Mucosa of descending colon (tissue), 3 donors: ENCODE results near the gene KCNAB2. TPM values are rescaled to one million over a fixed set of nuclear protein-coding genes. Genes with fewer than 3 reads are reported as not detected.

ENCODE experiments used
- ATAC-seq: fragments of 200-7000 bp; cut with Tn5 transposase; one replicate; pipeline ENCODE4 v1.9.1; 2020; ENCODE audit warnings: mild to moderate bottlenecking, moderate library complexity
- DNase-seq, 3 donors: peaks; one replicate each; pipeline ENCODE4 v3.0.0-alpha.2; 2020
- H3K36me3 ChIP-seq: fragments of 200-600 bp; one replicate; pipeline ENCODE4 v1.8.0; 2021; ENCODE audit warnings: low read depth, mild to moderate bottlenecking
- H3K4me1 ChIP-seq: fragments of 200-600 bp; one replicate; pipeline ENCODE4 v1.8.0; 2021; ENCODE audit warnings: low read depth, mild to moderate bottlenecking
- H3K4me3 ChIP-seq: fragments of 200-600 bp; one replicate; pipeline ENCODE4 v1.8.0; 2021; ENCODE audit warnings: mild to moderate bottlenecking
- H3K9me3 ChIP-seq: fragments of 200-600 bp; one replicate; pipeline ENCODE4 v1.8.0; 2021; ENCODE audit warnings: mild to moderate bottlenecking
- CTCF ChIP-seq: fragments of 200-600 bp; IDR thresholded peaks from one replicate; pipeline ENCODE4 v1.8.0; 2022; ENCODE audit warnings: antibody characterized with exemption, mild to moderate bottlenecking
- intact Hi-C, 2 donors: fragments of 100-400 bp; cut with DNase I in 1 of 2; cut with micrococcal nuclease in 1 of 2; formaldehyde crosslinking; loops; one replicate each; pipeline versions ENCODE4 v1.11.0 to v1.11.1; 2022; cut with DNase I, micrococcal nuclease
- total RNA-seq, 3 donors: library from RNA; stranded (reverse); fragmentation: NEBNext Ultra II Directional in 2 of 3; extraction: Animal tissue kit (Norgen Biotek cat#: 25700) in 2 of 3; gene quantifications; one replicate each; pipeline versions ENCODE4 v1.2.1 to v1.2.4, GENCODE V29; 2021 to 2023
- donor health status: DM: no; HTN: no; CAD: no; lungs with moderate emphysema.
- donor health status: DM: no; HTN: no; CAD: no.
- donor health status: DM: no; HTN: yes; CAD: no.

KCNAB2 gene
- total RNA-seq, 3 donors from 2014 or later, result 6.9 to 15.7 (median 11.8) TPM

- ATAC-seq (no peak), DNase-seq (peak in 1 of 3 donors; percentile 38)
- Histone ChIP-seq H3K4me3 (no peak overlapping the region), H3K4me1 (no peaks in the 10 kb centered on the region), H3K9me3 (no peaks in the 10 kb centered on the region), H3K36me3 (no peaks in the 10 kb centered on the region)
- intact Hi-C loops, result no loop called here
- no peak for TF ChIP-seq CTCF
Measured at GRCh38 chr1:6104631-6105030, 58.9 kb downstream of the KCNAB2 start.

- Histone ChIP-seq H3K36me3 (no peaks in the 10 kb centered on the region), H3K4me3 (no peak overlapping the region), H3K4me1 (no peaks in the 10 kb centered on the region), H3K9me3 (no peaks in the 10 kb centered on the region)
- TF ChIP-seq CTCF, result no peak
- intact Hi-C loops, result no loop called here
- DNase-seq (peak in 1 of 3 donors; percentile 31), ATAC-seq (peak; percentile 10)
Measured at GRCh38 chr1:6105218-6105679, 59.6 kb downstream of the KCNAB2 start.

- no peak for TF ChIP-seq CTCF
- no peaks in the 10 kb centered on the region for H3K36me3 ChIP-seq
- H3K9me3 ChIP-seq, result no peaks in the 10 kb centered on the region
- intact Hi-C loops, result no loop called here
- H3K4me3 ChIP-seq, result no peak overlapping the region
- no peaks in the 10 kb centered on the region for H3K4me1 ChIP-seq
- ATAC-seq (no peak), DNase-seq (no peak)
Measured at GRCh38 chr1:6105763-6106162, 60.1 kb downstream of the KCNAB2 start.

- TF ChIP-seq CTCF, result no peak
- intact Hi-C loops, result no loop called here
- H3K4me3 ChIP-seq, result no peak overlapping the region
- DNase-seq (peak in 1 of 3 donors; percentile 46), ATAC-seq (no peak)
- no peaks in the 10 kb centered on the region for H3K9me3 ChIP-seq
- H3K4me1 ChIP-seq, result no peaks in the 10 kb centered on the region
- no peaks in the 10 kb centered on the region for H3K36me3 ChIP-seq
Measured at GRCh38 chr1:6106321-6106731, 60.6 kb downstream of the KCNAB2 start.

- Histone ChIP-seq H3K4me1 (no peaks in the 10 kb centered on the region), H3K9me3 (no peaks in the 10 kb centered on the region), H3K4me3 (no peak overlapping the region), H3K36me3 (no peaks in the 10 kb centered on the region)
- ATAC-seq (no peak), DNase-seq (no peak)
- TF ChIP-seq CTCF, result no peak
- intact Hi-C loops, result no loop called here
Measured at GRCh38 chr1:6106977-6107376, 61.3 kb downstream of the KCNAB2 start.
